Transverse colon (tissue), 4 donors: Measurements from ENCODE around the gene KCNK7. TPM values are rescaled to one million over a fixed set of nuclear protein-coding genes. Genes with fewer than 3 reads are reported as not detected.

Experiments
- DNase-seq: peaks from one replicate; pipeline ENCODE4 v3.0.0-alpha.2; 2019
- H3K27ac ChIP-seq, 4 donors: fragments of 200-600 bp; sonication (generic); 2 replicates each; pipeline ENCODE4 v1.5.1; 2016 to 2018; ENCODE audit warnings: inconsistent platforms in 4 of 4
- H3K27me3 ChIP-seq: fragments of 200-600 bp; sonication (generic); 2 replicates; pipeline ENCODE4 v1.5.1; 2017; ENCODE audit warnings: inconsistent platforms
- H3K36me3 ChIP-seq, 4 donors: fragments of 200-600 bp; sonication (generic); 2 replicates each; pipeline ENCODE4 v1.5.1; 2017 to 2019; ENCODE audit warnings: inconsistent platforms in 4 of 4
- H3K4me1 ChIP-seq, 4 donors: fragments of 200-600 bp; sonication (generic); 2 replicates each; pipeline ENCODE4 v1.5.1; 2017 to 2020; ENCODE audit warnings: inconsistent platforms in 4 of 4
- H3K4me3 ChIP-seq, 4 donors: fragments of 200-600 bp; sonication (generic); 1 replicate in 1 of 4; 2 replicates in 3 of 4; pipeline versions ENCODE4 v1.5.1 to v1.6.1; 2017 to 2019; ENCODE audit warnings: inconsistent platforms in 4 of 4
- H3K9me3 ChIP-seq, 2 donors: fragments of 200-600 bp; sonication (generic); 2 replicates each; pipeline ENCODE4 v1.5.1; 2017 to 2019; ENCODE audit warnings: inconsistent platforms in 2 of 2
- EP300 ChIP-seq: sonication (generic); formaldehyde crosslinking; IDR thresholded peaks from one replicate; pipeline ENCODE4 v1.6.1; 2017; ENCODE audit warnings: antibody characterized with exemption, low read depth
- POLR2A ChIP-seq: fragments of 450-650 bp; IDR thresholded peaks from one replicate; pipeline ENCODE4 v1.6.1; 2016; ENCODE audit warnings: antibody characterized with exemption, mild to moderate bottlenecking, moderate library complexity
- POLR2AphosphoS5 ChIP-seq, 3 donors: sonication (generic); formaldehyde crosslinking; IDR thresholded peaks; one replicate each; pipeline ENCODE4 v1.6.1; 2016; ENCODE audit warnings: antibody characterized with exemption in 3 of 3
- WGBS, 2 donors: methylation state at CpG; one replicate each; pipeline ENCODE4 v1.1.5; 2018; ENCODE audit warnings: low coverage in 1 of 2; 5-methylcytosine and 5-hydroxymethylcytosine counted together
- in situ Hi-C, 4 donors: fragments of 200-750 bp; cut with MboI; loops; one replicate each; pipeline versions ENCODE4 v1.15.0 to v1.15.1; 2017; ENCODE audit warnings: low sequenced_read_pairs in 3 of 4, low pct_ligation_motif_present in 1 of 4, low pct_unique_long_range_greater_than_20kb in 1 of 4
- intact Hi-C: fragments of 100-400 bp; cut with DNase I; formaldehyde crosslinking; loops from one replicate; pipeline ENCODE4 v1.15.1; 2023; ENCODE audit warnings: low total_unique reads
- total RNA-seq, 4 donors: library from RNA; depleted of rRNA; stranded (reverse); fragments of >200 nt; gene quantifications; one replicate each; pipeline ENCODE4 v1.1.0, GENCODE V29; 2016
- TF ChIP-seq, protein P1 (sequence below), 5 experiments: fragments of 200-600 bp in 3 of 5; fragments of 450-650 bp in 2 of 5; sonication (generic) in 3 of 5; IDR thresholded peaks; 1 replicate in 2 of 5; 2 replicates in 3 of 5; pipeline ENCODE4 v1.5.1; 2016 to 2017; ENCODE audit warnings: antibody characterized with exemption in 5 of 5, inconsistent platforms in 3 of 5, mild to moderate bottlenecking in 2 of 5, moderate library complexity in 1 of 5

Gene KCNK7
- total RNA-seq, 4 donors from 2014 or later, result 0.27 to 1.6 TPM; not detected in 2

DNA sequence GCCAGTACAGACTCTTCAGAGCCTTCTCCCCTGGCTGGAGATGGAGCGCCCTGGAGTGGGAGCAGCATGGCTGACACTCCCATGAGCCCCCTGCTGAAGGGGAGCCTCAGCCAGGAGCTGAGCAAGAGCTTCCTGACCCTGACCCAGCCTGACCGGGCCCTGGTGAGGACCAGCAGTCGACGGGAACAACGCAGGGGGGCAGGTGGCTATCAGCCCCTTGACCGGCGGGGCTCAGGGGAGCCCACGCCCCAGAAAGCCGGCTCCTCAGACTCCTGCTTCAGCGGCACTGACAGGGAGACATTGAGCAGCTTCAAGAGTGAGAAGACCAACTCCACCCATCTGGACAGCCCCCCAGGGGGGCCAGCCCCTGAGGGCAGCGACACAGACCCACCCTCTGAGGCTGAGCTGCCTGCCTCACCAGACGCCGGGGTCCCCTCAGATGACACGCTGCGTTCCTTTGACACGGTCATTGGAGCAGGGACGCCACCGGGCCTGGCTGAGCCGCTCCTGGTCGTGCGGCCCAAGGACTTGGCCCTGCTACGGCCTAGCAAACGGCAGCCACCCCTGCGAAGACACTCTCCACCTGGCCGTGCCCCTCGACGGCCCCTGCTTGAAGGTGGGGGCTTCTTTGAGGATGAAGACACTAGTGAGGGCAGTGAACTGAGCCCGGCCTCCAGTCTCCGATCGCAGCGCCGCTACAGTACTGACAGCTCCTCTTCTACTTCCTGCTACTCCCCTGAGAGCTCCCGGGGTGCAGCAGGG, 22.6 kb upstream of the KCNK7 start:
- peaks cover 4 to 28% (median 15%) of the 10 kb centered on the region in 4 donors for H3K4me1 ChIP-seq
- no peak overlapping the region for H3K27ac ChIP-seq
- in situ Hi-C loops (no loop called here), intact Hi-C loops (no loop called here)
- no peaks in the 10 kb centered on the region for H3K27me3 ChIP-seq
- no peaks in the 10 kb centered on the region for H3K9me3 ChIP-seq
- peaks cover 0 to 20% (median 5%) of the 10 kb centered on the region in 4 donors for H3K36me3 ChIP-seq
- no peak for TF ChIP-seq EP300
- no peak for TF ChIP-seq POLR2A
- TF ChIP-seq, protein P1, sequence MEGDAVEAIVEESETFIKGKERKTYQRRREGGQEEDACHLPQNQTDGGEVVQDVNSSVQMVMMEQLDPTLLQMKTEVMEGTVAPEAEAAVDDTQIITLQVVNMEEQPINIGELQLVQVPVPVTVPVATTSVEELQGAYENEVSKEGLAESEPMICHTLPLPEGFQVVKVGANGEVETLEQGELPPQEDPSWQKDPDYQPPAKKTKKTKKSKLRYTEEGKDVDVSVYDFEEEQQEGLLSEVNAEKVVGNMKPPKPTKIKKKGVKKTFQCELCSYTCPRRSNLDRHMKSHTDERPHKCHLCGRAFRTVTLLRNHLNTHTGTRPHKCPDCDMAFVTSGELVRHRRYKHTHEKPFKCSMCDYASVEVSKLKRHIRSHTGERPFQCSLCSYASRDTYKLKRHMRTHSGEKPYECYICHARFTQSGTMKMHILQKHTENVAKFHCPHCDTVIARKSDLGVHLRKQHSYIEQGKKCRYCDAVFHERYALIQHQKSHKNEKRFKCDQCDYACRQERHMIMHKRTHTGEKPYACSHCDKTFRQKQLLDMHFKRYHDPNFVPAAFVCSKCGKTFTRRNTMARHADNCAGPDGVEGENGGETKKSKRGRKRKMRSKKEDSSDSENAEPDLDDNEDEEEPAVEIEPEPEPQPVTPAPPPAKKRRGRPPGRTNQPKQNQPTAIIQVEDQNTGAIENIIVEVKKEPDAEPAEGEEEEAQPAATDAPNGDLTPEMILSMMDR (IDR thresholded peaks at IDR 0.05), result no peak
- TF ChIP-seq POLR2AphosphoS5 (IDR thresholded peaks at IDR 0.05), result no peak
- 96 to 100% methylated on average over 1 to 27 of the region's 33 CpGs for WGBS, 2 donors
- no peak for DNase-seq
- no peak overlapping the region for H3K4me3 ChIP-seq

DNA sequence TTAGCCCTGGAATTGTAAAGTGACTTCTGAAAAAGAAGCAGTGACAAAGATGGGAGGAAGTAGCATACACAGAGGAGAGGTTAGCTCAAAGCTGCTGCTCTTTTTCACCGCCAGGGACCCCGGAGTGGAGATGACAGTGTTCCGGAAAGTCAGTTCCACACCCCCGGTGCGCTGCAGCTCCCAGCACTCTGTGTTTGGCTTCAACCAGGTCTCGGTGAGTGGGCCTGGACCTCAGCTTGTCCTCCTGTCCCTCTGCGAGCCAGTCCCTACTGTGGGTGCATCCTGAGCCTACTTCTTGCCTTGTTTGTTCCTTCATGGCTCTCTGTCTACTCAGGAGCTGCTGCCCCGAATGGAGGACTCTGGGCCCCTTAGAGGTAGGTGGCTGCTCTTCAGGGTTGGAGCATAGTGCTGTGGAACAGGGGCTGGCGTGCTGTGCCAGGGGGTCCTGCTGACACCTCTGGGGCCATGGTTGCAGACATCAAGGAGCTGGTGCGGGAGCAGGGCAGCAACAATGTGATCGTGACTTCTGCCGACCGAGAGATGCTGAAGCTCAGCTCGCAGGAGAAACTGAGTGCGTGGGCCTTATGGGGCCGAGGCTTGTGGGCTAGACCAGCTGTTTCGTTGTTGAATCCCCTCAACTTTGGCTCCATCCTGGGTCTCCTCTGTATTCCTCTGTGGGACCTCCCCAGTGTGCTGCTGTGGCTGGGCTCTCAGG, 21.7 kb upstream of the KCNK7 start:
- peak overlapping the region in 1 of 4 donors; percentile 100 for H3K4me3 ChIP-seq
- no peak overlapping the region for H3K27ac ChIP-seq
- intact Hi-C loops, result no loop called here
- H3K9me3 ChIP-seq, result no peaks in the 10 kb centered on the region
- H3K4me1 ChIP-seq, result peaks cover 13 to 37% (median 24%) of the 10 kb centered on the region in 4 donors
- in situ Hi-C loops, result no loop called here
- TF ChIP-seq, protein P1 (IDR thresholded peaks at IDR 0.05), result no peak
- TF ChIP-seq POLR2AphosphoS5 (IDR thresholded peaks at IDR 0.05), result no peak
- DNase-seq, result no peak
- 87% methylated on average over 17 of the region's 17 CpGs; no CpG with 5 or more reads in 1 of the 2 donors for WGBS, 2 donors
- no peaks in the 10 kb centered on the region for H3K27me3 ChIP-seq
- peaks cover 0 to 20% (median 5%) of the 10 kb centered on the region in 4 donors for H3K36me3 ChIP-seq

DNA sequence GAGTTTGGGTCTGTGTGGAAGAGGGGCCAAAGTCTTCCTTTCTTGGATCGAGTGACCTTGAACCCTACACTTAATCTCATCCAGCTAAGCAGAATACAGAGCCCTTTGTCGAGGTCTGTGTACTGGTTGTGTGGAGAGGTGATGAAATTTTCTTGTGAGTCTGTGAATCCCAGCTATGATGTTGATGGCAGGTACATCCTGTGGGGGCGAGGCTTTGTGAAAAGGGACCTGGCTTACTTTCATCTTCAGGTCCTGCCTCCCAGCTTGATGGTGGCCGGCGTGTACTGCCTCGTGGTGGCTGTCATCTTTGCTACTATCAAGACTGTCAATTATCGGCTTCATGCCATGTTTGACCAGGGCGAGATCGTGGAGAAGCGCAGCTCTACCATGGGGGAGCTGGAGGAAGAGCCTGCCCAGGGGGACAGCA, 21.0 kb upstream of the KCNK7 start:
- no peaks in the 10 kb centered on the region for H3K9me3 ChIP-seq
- WGBS, 2 donors, result 44 to 60% methylated on average over 2 to 10 of the region's 10 CpGs
- no peak for DNase-seq
- intact Hi-C loops, result no loop called here
- no peaks in the 10 kb centered on the region for H3K27me3 ChIP-seq
- H3K36me3 ChIP-seq, result peaks cover 0 to 20% (median 5%) of the 10 kb centered on the region in 4 donors
- in situ Hi-C loops, result no loop called here
- TF ChIP-seq POLR2AphosphoS5 (IDR thresholded peaks at IDR 0.05) (no peak), EP300 (no peak), POLR2A (no peak)
- TF ChIP-seq, protein P1 (IDR thresholded peaks at IDR 0.05), result no peak
- peak overlapping the region; percentile 79 to 100 (median 98) for H3K4me3 ChIP-seq
- H3K4me1 ChIP-seq, result peaks cover 20 to 44% (median 31%) of the 10 kb centered on the region in 4 donors
- H3K27ac ChIP-seq, result peak overlapping the region; percentile 97 to 99 (median 98)

DNA sequence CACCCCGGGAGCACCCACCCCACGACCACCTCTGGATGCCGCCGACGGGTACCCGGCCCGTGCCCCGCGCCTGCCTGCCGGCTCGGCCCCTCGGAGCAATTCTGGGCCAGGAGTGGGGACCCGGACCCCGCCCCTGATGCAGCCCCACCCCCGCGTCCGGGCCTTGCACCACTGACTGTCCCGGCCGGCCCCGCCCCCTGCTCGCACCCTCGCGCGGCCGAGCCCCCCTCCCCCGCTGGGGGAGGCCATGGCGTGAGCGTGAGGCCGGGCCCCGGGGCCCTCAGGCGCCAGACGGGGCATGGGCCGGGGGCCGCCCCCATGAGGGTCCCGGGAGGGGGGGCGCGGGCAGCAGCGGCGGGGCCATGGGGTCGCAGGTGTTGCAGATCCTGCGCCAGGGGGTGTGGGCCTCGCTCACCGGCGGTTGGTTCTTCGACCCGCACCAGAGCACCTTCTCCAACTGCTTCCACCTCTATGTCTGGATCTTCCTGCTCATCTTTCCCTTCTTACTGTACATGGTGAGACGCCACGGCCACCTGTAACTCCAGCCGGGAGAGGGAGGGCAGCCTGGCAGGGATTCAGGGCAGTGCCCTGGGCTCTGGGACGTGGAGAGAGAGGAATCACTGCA, 20.5 kb upstream of the KCNK7 start:
- no peaks in the 10 kb centered on the region for H3K27me3 ChIP-seq
- H3K27ac ChIP-seq, result peak overlapping the region; percentile 97 to 99 (median 98)
- peak overlapping the region; percentile 79 to 100 (median 98) for H3K4me3 ChIP-seq
- H3K4me1 ChIP-seq, result peaks cover 21 to 49% (median 36%) of the 10 kb centered on the region in 4 donors
- H3K36me3 ChIP-seq, result peaks cover 0 to 20% (median 5%) of the 10 kb centered on the region in 4 donors
- intact Hi-C loops (no loop called here), in situ Hi-C loops (no loop called here)
- DNase-seq, result no peak
- H3K9me3 ChIP-seq, result no peaks in the 10 kb centered on the region
- no peak for TF ChIP-seq POLR2A
- TF ChIP-seq, protein P1 (IDR thresholded peaks at IDR 0.05), result no peak
- no peak for TF ChIP-seq EP300
- no peak for TF ChIP-seq POLR2AphosphoS5 (IDR thresholded peaks at IDR 0.05)
- WGBS, 2 donors, result 0% methylated on average over 24 of the region's 50 CpGs; no CpG with 5 or more reads in 1 of the 2 donors
